ENCODE data around the gene MTMR10.

The MTMR10 gene

DNA sequence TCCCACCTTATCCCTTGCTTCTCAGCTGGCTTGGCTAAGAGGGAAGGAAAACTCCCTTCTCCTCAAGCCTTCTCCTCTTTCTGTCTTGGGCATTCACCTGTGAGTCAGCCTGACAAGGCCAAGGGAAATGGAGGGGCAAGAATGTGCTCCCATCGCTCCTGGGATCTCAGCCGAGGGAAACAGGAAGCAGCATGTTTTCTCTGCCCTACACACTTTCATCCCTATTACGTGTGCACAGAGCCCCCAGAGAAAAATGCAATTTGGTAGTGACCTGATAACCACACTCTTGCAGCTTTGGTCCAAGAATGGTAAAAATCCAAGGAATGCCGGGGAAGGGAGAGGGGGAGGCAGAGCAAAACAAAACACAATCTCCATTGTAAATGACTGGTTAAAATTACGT is 32.9 kb upstream of the MTMR10 start:
- H3K4me3 ChIP-seq (ENCODE audit: low read length), result no peak overlapping the region
- no peaks in the 10 kb centered on the region for H3F3A ChIP-seq (ENCODE audit: insufficient read depth, low read length)
- no peaks in the 10 kb centered on the region for H3K36me3 ChIP-seq (replicated peaks; ENCODE audit: insufficient read depth, low read length)
- no peaks in the 10 kb centered on the region for H3K27me3 ChIP-seq (replicated peaks; ENCODE audit: insufficient read depth, low read length)
- no peaks in the 10 kb centered on the region for H3K79me2 ChIP-seq (ENCODE audit: low read length)
- H3K27ac ChIP-seq (ENCODE audit: low read length), result no peak overlapping the region
- no peak for DNase-seq
- no peak overlapping the region for H2AFZ ChIP-seq (ENCODE audit: low read length)
- no peak for TF ChIP-seq EZH2 (optimal IDR thresholded peaks at IDR 0.05; ENCODE audit: low read depth, low read length)
- TF ChIP-seq EZH2phosphoT487 (IDR thresholded peaks at IDR 0.05; ENCODE audit: low read length), result no peak
- TF ChIP-seq CTCF (IDR thresholded peaks at IDR 0.05; ENCODE audit: low read length), result no peak
- H3K4me2 ChIP-seq (ENCODE audit: low read depth, low read length), result no peak overlapping the region
- no peaks in the 10 kb centered on the region for H4K20me1 ChIP-seq (ENCODE audit: insufficient read depth, low read length)
- H3K4me1 ChIP-seq (ENCODE audit: low read length), result no peaks in the 10 kb centered on the region
- no peaks in the 10 kb centered on the region for H3K9me2 ChIP-seq (replicated peaks; ENCODE audit: insufficient read depth, low read length)
- no peaks in the 10 kb centered on the region for H3K9me3 ChIP-seq (replicated peaks; ENCODE audit: insufficient read depth, low read length)
- no peak overlapping the region for H3K9ac ChIP-seq (ENCODE audit: low read length)

GRCh38 chr15:31023841-31024240 is 32.4 kb upstream of the MTMR10 start:
- H3F3A ChIP-seq (ENCODE audit: insufficient read depth, low read length), result no peaks in the 10 kb centered on the region
- no peak overlapping the region for H3K4me2 ChIP-seq (ENCODE audit: low read depth, low read length)
- H3K27me3 ChIP-seq (replicated peaks; ENCODE audit: insufficient read depth, low read length), result no peaks in the 10 kb centered on the region
- no peaks in the 10 kb centered on the region for H4K20me1 ChIP-seq (ENCODE audit: insufficient read depth, low read length)
- no peaks in the 10 kb centered on the region for H3K9me2 ChIP-seq (replicated peaks; ENCODE audit: insufficient read depth, low read length)
- H3K79me2 ChIP-seq (ENCODE audit: low read length), result no peaks in the 10 kb centered on the region
- H3K4me3 ChIP-seq (ENCODE audit: low read length), result no peak overlapping the region
- no peak for DNase-seq
- no peaks in the 10 kb centered on the region for H3K4me1 ChIP-seq (ENCODE audit: low read length)
- no peaks in the 10 kb centered on the region for H3K9me3 ChIP-seq (replicated peaks; ENCODE audit: insufficient read depth, low read length)
- H3K27ac ChIP-seq (ENCODE audit: low read length), result no peak overlapping the region
- no peaks in the 10 kb centered on the region for H3K36me3 ChIP-seq (replicated peaks; ENCODE audit: insufficient read depth, low read length)
- H3K9ac ChIP-seq (ENCODE audit: low read length), result no peak overlapping the region
- H2AFZ ChIP-seq (ENCODE audit: low read length), result no peak overlapping the region
- TF ChIP-seq EZH2 (optimal IDR thresholded peaks at IDR 0.05; ENCODE audit: low read depth, low read length) (no peak), EZH2phosphoT487 (IDR thresholded peaks at IDR 0.05; ENCODE audit: low read length) (no peak), CTCF (IDR thresholded peaks at IDR 0.05; ENCODE audit: low read length) (no peak)

GRCh38 chr15:31021067-31021665 is 29.7 kb upstream of the MTMR10 start:
- no peak overlapping the region for H3K27ac ChIP-seq (ENCODE audit: low read length)
- no peaks in the 10 kb centered on the region for H3F3A ChIP-seq (ENCODE audit: insufficient read depth, low read length)
- no peak overlapping the region for H3K4me3 ChIP-seq (ENCODE audit: low read length)
- no peaks in the 10 kb centered on the region for H3K79me2 ChIP-seq (ENCODE audit: low read length)
- H3K4me1 ChIP-seq (ENCODE audit: low read length), result 0 out of 2 replicates have a peak, but pooled peaks cover 5% of the 10 kb centered on the region
- no peaks in the 10 kb centered on the region for H3K9me3 ChIP-seq (replicated peaks; ENCODE audit: insufficient read depth, low read length)
- H4K20me1 ChIP-seq (ENCODE audit: insufficient read depth, low read length), result no peaks in the 10 kb centered on the region
- H3K27me3 ChIP-seq (replicated peaks; ENCODE audit: insufficient read depth, low read length), result no peaks in the 10 kb centered on the region
- H3K9ac ChIP-seq (ENCODE audit: low read length), result no peak overlapping the region
- no peak for DNase-seq
- no peaks in the 10 kb centered on the region for H3K9me2 ChIP-seq (replicated peaks; ENCODE audit: insufficient read depth, low read length)
- no peaks in the 10 kb centered on the region for H3K36me3 ChIP-seq (replicated peaks; ENCODE audit: insufficient read depth, low read length)
- H3K4me2 ChIP-seq (ENCODE audit: low read depth, low read length), result no peak overlapping the region
- no peak for TF ChIP-seq CTCF (IDR thresholded peaks at IDR 0.05; ENCODE audit: low read length)
- no peak for TF ChIP-seq EZH2 (optimal IDR thresholded peaks at IDR 0.05; ENCODE audit: low read depth, low read length)
- no peak for TF ChIP-seq EZH2phosphoT487 (IDR thresholded peaks at IDR 0.05; ENCODE audit: low read length)
- no peak overlapping the region for H2AFZ ChIP-seq (ENCODE audit: low read length)
